ENCODE data around the gene TSSK1B.
"Not testable (repeated sequence)": the region's sequence is repeated elsewhere in the genome, so short reads cannot be mapped to it uniquely, and the experiment has no call there.

The TSSK1B gene

GRCh38 chr5:113474100-113474728, 39.4 kb upstream of the TSSK1B start:
- Histone ChIP-seq H3K27ac (ENCODE audit: low read depth, low read length) (no peak overlapping the region), H3F3A (ENCODE audit: insufficient read depth) (no peaks in the 10 kb centered on the region), H3K36me3 (ENCODE audit: low read length) (no peaks in the 10 kb centered on the region), H4K20me1 (ENCODE audit: low read depth, low read length) (no peaks in the 10 kb centered on the region), H3K4me3 (ENCODE audit: insufficient read depth, low read length, poor library complexity, severe bottlenecking) (no peak overlapping the region), H3K9me2 (replicated peaks; ENCODE audit: insufficient read depth, low read length) (no peaks in the 10 kb centered on the region), H2AFZ (ENCODE audit: low read depth, low read length, severe bottlenecking) (no peak overlapping the region), H3K9ac (ENCODE audit: low read length) (no peak overlapping the region), H3K79me2 (ENCODE audit: insufficient read depth, low read length) (no peaks in the 10 kb centered on the region), H3K9me3 (ENCODE audit: insufficient read depth, low read length) (no peaks in the 10 kb centered on the region), H3K4me2 (ENCODE audit: low read depth, low read length, poor library complexity, severe bottlenecking) (no peak overlapping the region), H3K27me3 (ENCODE audit: low read length) (no peaks in the 10 kb centered on the region)
- TF ChIP-seq CTCF (IDR thresholded peaks at IDR 0.05; ENCODE audit: insufficient read depth, low read length, poor library complexity, severe bottlenecking) (no peak), EZH2phosphoT487 (conservative IDR thresholded peaks at IDR 0.05; ENCODE audit: low read length) (no peak)

GRCh38 chr5:113463032-113463431, 28.2 kb upstream of the TSSK1B start:
- Histone ChIP-seq H3K4me2 (ENCODE audit: low read depth, low read length, poor library complexity, severe bottlenecking) (no peak overlapping the region), H3K27ac (ENCODE audit: low read depth, low read length) (no peak overlapping the region), H3K4me3 (ENCODE audit: insufficient read depth, low read length, poor library complexity, severe bottlenecking) (no peak overlapping the region), H3K9me3 (ENCODE audit: insufficient read depth, low read length) (no peaks in the 10 kb centered on the region), H3K9me2 (replicated peaks; ENCODE audit: insufficient read depth, low read length) (no peaks in the 10 kb centered on the region), H3K9ac (ENCODE audit: low read length) (no peak overlapping the region), H3K79me2 (ENCODE audit: insufficient read depth, low read length) (no peaks in the 10 kb centered on the region), H2AFZ (ENCODE audit: low read depth, low read length, severe bottlenecking) (no peak overlapping the region), H3K36me3 (ENCODE audit: low read length) (no peaks in the 10 kb centered on the region), H3F3A (ENCODE audit: insufficient read depth) (no peaks in the 10 kb centered on the region), H4K20me1 (ENCODE audit: low read depth, low read length) (no peaks in the 10 kb centered on the region), H3K27me3 (ENCODE audit: low read length) (no peaks in the 10 kb centered on the region)
- TF ChIP-seq EZH2phosphoT487 (conservative IDR thresholded peaks at IDR 0.05; ENCODE audit: low read length), result no peak
- no peak for TF ChIP-seq CTCF (IDR thresholded peaks at IDR 0.05; ENCODE audit: insufficient read depth, low read length, poor library complexity, severe bottlenecking)

GRCh38 chr5:113457106-113457505, 22.3 kb upstream of the TSSK1B start:
- not testable (repeated sequence) for H3K9me2 ChIP-seq (replicated peaks; ENCODE audit: insufficient read depth, low read length); H3K9me3 ChIP-seq (ENCODE audit: insufficient read depth, low read length); H3F3A ChIP-seq (ENCODE audit: insufficient read depth); H3K9ac ChIP-seq (ENCODE audit: low read length); H3K79me2 ChIP-seq (ENCODE audit: insufficient read depth, low read length); H3K27me3 ChIP-seq (ENCODE audit: low read length); H4K20me1 ChIP-seq (ENCODE audit: low read depth, low read length); H3K36me3 ChIP-seq (ENCODE audit: low read length); H3K4me3 ChIP-seq (ENCODE audit: insufficient read depth, low read length, poor library complexity, severe bottlenecking); H2AFZ ChIP-seq (ENCODE audit: low read depth, low read length, severe bottlenecking); H3K4me2 ChIP-seq (ENCODE audit: low read depth, low read length, poor library complexity, severe bottlenecking); H3K27ac ChIP-seq (ENCODE audit: low read depth, low read length)

GRCh38 chr5:113452941-113453340, 18.2 kb upstream of the TSSK1B start:
- Histone ChIP-seq H3K9me2 (replicated peaks; ENCODE audit: insufficient read depth, low read length) (no peaks in the 10 kb centered on the region), H3K27me3 (ENCODE audit: low read length) (no peaks in the 10 kb centered on the region), H3K79me2 (ENCODE audit: insufficient read depth, low read length) (no peaks in the 10 kb centered on the region), H3K4me2 (ENCODE audit: low read depth, low read length, poor library complexity, severe bottlenecking) (no peak overlapping the region), H3F3A (ENCODE audit: insufficient read depth) (no peaks in the 10 kb centered on the region), H2AFZ (ENCODE audit: low read depth, low read length, severe bottlenecking) (no peak overlapping the region), H4K20me1 (ENCODE audit: low read depth, low read length) (no peaks in the 10 kb centered on the region), H3K4me3 (ENCODE audit: insufficient read depth, low read length, poor library complexity, severe bottlenecking) (no peak overlapping the region), H3K36me3 (ENCODE audit: low read length) (no peaks in the 10 kb centered on the region), H3K9ac (ENCODE audit: low read length) (no peak overlapping the region), H3K27ac (ENCODE audit: low read depth, low read length) (no peak overlapping the region), H3K9me3 (ENCODE audit: insufficient read depth, low read length) (no peaks in the 10 kb centered on the region)
- TF ChIP-seq EZH2phosphoT487 (conservative IDR thresholded peaks at IDR 0.05; ENCODE audit: low read length) (no peak), CTCF (IDR thresholded peaks at IDR 0.05; ENCODE audit: insufficient read depth, low read length, poor library complexity, severe bottlenecking) (no peak)
